ENCODE data around the gene PPP1R13L.

The PPP1R13L gene

DNA sequence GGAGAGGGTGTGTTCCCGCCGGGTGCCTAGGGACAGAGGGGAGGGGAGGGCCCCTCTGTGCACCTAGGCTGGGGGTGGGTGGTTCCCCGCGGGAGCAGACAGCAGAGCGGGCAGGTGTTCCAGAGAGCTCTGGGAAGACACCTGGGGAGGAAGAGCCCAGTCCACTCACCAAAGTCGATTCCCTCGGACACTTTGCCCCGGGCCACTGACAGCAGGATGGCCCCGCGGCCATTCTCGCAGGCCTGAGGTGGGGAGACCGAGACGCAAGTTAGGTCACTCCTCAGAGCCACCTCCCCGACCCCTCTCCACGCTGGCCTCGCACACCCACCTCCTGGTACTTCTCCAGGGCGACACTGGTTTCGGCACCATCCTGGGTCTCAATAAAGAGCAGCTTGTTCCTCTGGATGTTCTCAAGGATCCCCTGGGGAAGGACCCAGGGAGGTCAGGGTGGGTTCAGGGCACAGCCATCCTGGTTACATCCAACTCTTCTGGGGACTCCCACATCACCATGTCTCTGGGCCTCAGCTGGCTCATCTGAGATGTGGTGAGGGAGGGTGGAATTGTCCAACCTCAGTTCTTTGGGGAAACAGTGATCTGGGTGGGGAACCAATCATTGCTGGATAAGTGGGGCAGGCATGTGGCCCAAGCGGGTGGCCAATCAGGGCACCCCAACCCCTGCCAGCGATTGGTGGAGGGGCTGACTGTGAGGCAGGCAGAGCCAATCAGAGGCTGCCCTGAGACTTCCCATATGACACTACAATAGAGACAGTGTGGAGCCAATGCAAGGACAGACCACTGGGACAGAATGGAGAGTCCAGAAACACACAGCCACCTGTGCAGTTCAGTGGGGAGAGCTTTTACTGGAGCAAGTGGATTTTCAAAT, 51.7 kb downstream of the PPP1R13L start:
- ATAC-seq = peak; percentile 17
- TF ChIP-seq RARB (CRISPR knock-in tag; IDR thresholded peaks at IDR 0.05) (no peak), PPARA (CRISPR knock-in tag; IDR thresholded peaks at IDR 0.05; ENCODE audit: borderline replicate concordance) (no peak), BACH2 (CRISPR knock-in tag; IDR thresholded peaks at IDR 0.05; ENCODE audit: borderline replicate concordance) (no peak), TCF4 (CRISPR knock-in tag; IDR thresholded peaks at IDR 0.05; ENCODE audit: borderline replicate concordance) (no peak), CSDC2 (CRISPR knock-in tag; IDR thresholded peaks at IDR 0.05) (no peak), ZC3H10 (CRISPR knock-in tag; IDR thresholded peaks at IDR 0.05) (no peak), ISL1 (CRISPR knock-in tag; IDR thresholded peaks at IDR 0.05) (no peak), ZNF565 (CRISPR knock-in tag; conservative IDR thresholded peaks at IDR 0.05; ENCODE audit: low read depth) (no peak), ARNTL (CRISPR knock-in tag; IDR thresholded peaks at IDR 0.05; ENCODE audit: borderline replicate concordance, low read depth) (no peak), TOX (CRISPR knock-in tag; IDR thresholded peaks at IDR 0.05; ENCODE audit: borderline replicate concordance) (no peak), GLIS3 (CRISPR knock-in tag; IDR thresholded peaks at IDR 0.05) (no peak)
- TF ChIP-seq, protein P1, sequence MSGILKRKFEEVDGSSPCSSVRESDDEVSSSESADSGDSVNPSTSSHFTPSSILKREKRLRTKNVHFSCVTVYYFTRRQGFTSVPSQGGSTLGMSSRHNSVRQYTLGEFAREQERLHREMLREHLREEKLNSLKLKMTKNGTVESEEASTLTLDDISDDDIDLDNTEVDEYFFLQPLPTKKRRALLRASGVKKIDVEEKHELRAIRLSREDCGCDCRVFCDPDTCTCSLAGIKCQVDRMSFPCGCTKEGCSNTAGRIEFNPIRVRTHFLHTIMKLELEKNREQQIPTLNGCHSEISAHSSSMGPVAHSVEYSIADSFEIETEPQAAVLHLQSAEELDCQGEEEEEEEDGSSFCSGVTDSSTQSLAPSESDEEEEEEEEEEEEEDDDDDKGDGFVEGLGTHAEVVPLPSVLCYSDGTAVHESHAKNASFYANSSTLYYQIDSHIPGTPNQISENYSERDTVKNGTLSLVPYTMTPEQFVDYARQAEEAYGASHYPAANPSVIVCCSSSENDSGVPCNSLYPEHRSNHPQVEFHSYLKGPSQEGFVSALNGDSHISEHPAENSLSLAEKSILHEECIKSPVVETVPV (CRISPR knock-in tag; IDR thresholded peaks at IDR 0.05) = no peak
- TF ChIP-seq, protein P2, sequence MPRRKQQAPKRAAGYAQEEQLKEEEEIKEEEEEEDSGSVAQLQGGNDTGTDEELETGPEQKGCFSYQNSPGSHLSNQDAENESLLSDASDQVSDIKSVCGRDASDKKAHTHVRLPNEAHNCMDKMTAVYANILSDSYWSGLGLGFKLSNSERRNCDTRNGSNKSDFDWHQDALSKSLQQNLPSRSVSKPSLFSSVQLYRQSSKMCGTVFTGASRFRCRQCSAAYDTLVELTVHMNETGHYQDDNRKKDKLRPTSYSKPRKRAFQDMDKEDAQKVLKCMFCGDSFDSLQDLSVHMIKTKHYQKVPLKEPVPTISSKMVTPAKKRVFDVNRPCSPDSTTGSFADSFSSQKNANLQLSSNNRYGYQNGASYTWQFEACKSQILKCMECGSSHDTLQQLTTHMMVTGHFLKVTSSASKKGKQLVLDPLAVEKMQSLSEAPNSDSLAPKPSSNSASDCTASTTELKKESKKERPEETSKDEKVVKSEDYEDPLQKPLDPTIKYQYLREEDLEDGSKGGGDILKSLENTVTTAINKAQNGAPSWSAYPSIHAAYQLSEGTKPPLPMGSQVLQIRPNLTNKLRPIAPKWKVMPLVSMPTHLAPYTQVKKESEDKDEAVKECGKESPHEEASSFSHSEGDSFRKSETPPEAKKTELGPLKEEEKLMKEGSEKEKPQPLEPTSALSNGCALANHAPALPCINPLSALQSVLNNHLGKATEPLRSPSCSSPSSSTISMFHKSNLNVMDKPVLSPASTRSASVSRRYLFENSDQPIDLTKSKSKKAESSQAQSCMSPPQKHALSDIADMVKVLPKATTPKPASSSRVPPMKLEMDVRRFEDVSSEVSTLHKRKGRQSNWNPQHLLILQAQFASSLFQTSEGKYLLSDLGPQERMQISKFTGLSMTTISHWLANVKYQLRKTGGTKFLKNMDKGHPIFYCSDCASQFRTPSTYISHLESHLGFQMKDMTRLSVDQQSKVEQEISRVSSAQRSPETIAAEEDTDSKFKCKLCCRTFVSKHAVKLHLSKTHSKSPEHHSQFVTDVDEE (CRISPR knock-in tag; IDR thresholded peaks at IDR 0.05) = no peak

DNA sequence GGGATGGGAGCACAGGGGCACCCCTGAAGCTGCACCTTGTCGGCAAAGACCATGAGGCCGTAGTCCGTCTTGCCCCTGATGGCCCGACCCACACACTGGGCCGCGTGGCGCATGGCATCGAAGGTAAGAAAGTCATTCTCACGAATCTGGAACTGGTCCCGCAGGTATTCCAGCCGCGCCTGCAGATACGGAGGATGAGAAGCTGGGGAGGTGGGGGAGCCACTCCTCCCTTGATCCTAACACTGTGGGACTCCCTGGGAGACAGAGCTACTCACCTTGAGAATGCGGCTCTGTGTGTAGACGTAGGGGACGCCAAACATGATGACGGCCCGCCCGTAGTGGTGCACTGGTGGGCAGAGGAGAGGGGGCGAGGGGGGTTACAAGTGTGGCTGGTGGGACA, 52.4 kb downstream of the PPP1R13L start:
- ATAC-seq = no peak
- no peak for TF ChIP-seq OSR1 (CRISPR knock-in tag; IDR thresholded peaks at IDR 0.05)
- no peak for TF ChIP-seq BACH2 (CRISPR knock-in tag; IDR thresholded peaks at IDR 0.05; ENCODE audit: borderline replicate concordance)
- no peak for TF ChIP-seq SNAI2 (CRISPR knock-in tag; IDR thresholded peaks at IDR 0.05)
- TF ChIP-seq, protein P1 (CRISPR knock-in tag; IDR thresholded peaks at IDR 0.05) = no peak

DNA sequence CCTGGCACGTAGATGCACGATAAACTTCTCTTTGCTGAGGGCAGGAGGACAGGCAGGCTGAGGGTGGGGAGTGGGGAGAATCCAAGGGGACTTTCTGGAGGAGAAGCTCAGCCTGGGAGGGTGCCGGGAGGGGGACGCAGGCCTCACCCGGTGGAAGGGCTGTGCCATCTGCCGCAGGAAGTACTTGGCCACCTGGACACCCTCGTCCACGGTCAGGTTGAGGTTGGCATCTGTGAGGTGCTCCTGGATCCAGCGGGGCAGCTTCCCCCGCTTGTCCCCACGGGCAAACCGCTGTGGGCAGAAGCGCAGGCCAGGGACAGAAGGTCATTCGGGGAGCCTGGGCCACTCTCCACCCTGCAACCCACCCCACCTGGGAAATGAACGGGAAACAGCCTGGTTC, 52.8 kb downstream of the PPP1R13L start:
- ATAC-seq = no peak
- TF ChIP-seq ZNF70 (CRISPR knock-in tag; IDR thresholded peaks at IDR 0.05) (no peak), OSR1 (CRISPR knock-in tag; IDR thresholded peaks at IDR 0.05) (no peak), ARNTL (CRISPR knock-in tag; IDR thresholded peaks at IDR 0.05; ENCODE audit: borderline replicate concordance, low read depth) (no peak), GLIS3 (CRISPR knock-in tag; IDR thresholded peaks at IDR 0.05) (no peak), CSDC2 (CRISPR knock-in tag; IDR thresholded peaks at IDR 0.05) (no peak), ISL1 (CRISPR knock-in tag; IDR thresholded peaks at IDR 0.05) (no peak), TOX (CRISPR knock-in tag; IDR thresholded peaks at IDR 0.05; ENCODE audit: borderline replicate concordance) (no peak), ESRRG (CRISPR knock-in tag; IDR thresholded peaks at IDR 0.05) (no peak), RARB (CRISPR knock-in tag; IDR thresholded peaks at IDR 0.05) (no peak)
- TF ChIP-seq, protein P3, sequence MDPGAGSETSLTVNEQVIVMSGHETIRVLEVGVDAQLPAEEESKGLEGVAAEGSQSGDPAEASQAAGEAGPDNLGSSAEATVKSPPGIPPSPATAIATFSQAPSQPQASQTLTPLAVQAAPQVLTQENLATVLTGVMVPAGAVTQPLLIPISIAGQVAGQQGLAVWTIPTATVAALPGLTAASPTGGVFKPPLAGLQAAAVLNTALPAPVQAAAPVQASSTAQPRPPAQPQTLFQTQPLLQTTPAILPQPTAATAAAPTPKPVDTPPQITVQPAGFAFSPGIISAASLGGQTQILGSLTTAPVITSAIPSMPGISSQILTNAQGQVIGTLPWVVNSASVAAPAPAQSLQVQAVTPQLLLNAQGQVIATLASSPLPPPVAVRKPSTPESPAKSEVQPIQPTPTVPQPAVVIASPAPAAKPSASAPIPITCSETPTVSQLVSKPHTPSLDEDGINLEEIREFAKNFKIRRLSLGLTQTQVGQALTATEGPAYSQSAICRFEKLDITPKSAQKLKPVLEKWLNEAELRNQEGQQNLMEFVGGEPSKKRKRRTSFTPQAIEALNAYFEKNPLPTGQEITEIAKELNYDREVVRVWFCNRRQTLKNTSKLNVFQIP (CRISPR knock-in tag; IDR thresholded peaks at IDR 0.05; ENCODE audit: borderline replicate concordance, low read depth) = no peak
- TF ChIP-seq, protein P1 (CRISPR knock-in tag; IDR thresholded peaks at IDR 0.05) = no peak
- TF ChIP-seq, protein P4, sequence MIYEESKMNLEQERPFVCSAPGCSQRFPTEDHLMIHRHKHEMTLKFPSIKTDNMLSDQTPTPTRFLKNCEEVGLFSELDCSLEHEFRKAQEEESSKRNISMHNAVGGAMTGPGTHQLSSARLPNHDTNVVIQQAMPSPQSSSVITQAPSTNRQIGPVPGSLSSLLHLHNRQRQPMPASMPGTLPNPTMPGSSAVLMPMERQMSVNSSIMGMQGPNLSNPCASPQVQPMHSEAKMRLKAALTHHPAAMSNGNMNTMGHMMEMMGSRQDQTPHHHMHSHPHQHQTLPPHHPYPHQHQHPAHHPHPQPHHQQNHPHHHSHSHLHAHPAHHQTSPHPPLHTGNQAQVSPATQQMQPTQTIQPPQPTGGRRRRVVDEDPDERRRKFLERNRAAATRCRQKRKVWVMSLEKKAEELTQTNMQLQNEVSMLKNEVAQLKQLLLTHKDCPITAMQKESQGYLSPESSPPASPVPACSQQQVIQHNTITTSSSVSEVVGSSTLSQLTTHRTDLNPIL (CRISPR knock-in tag; IDR thresholded peaks at IDR 0.05; ENCODE audit: low read depth) = no peak
- TF ChIP-seq, protein P2 (CRISPR knock-in tag; IDR thresholded peaks at IDR 0.05) = no peak
- TF ChIP-seq, protein P5, sequence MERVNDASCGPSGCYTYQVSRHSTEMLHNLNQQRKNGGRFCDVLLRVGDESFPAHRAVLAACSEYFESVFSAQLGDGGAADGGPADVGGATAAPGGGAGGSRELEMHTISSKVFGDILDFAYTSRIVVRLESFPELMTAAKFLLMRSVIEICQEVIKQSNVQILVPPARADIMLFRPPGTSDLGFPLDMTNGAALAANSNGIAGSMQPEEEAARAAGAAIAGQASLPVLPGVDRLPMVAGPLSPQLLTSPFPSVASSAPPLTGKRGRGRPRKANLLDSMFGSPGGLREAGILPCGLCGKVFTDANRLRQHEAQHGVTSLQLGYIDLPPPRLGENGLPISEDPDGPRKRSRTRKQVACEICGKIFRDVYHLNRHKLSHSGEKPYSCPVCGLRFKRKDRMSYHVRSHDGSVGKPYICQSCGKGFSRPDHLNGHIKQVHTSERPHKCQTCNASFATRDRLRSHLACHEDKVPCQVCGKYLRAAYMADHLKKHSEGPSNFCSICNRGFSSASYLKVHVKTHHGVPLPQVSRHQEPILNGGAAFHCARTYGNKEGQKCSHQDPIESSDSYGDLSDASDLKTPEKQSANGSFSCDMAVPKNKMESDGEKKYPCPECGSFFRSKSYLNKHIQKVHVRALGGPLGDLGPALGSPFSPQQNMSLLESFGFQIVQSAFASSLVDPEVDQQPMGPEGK (CRISPR knock-in tag; IDR thresholded peaks at IDR 0.05; ENCODE audit: borderline replicate concordance) = no peak
